Small intestine (tissue), 16 donors: ENCODE results near the gene SVOPL. TPM values are rescaled to one million over a fixed set of nuclear protein-coding genes. Genes with fewer than 3 reads are reported as not detected.

ENCODE experiments used
- DNase-seq, 2 donors: peaks; one replicate each; pipeline versions ENCODE4 v3.0.0 to v3.0.0-alpha.2; 2013
- FAIRE-seq: peaks from 2 replicates; lab custom pipeline; 2012; peaks lifted over from hg19 to GRCh38; lab: Jason Lieb, UNC
- H3K27ac ChIP-seq, 3 donors: one replicate each; pipeline ENCODE4 v1.5.1; 2013; ENCODE audit warnings: low read length in 2 of 3, mild to moderate bottlenecking in 2 of 3, control low read depth in 1 of 3, inconsistent platforms in 1 of 3, low read depth in 1 of 3, moderate library complexity in 1 of 3
- H3K27me3 ChIP-seq, 3 donors: one replicate each; pipeline ENCODE4 v1.6.1; 2013; ENCODE audit warnings: low read length in 3 of 3, inconsistent platforms in 1 of 3; ENCODE audit not compliant: control insufficient read depth in 3 of 3, insufficient read depth in 3 of 3
- H3K36me3 ChIP-seq, 3 donors: one replicate each; pipeline ENCODE4 v1.6.1; 2013; ENCODE audit warnings: low read length in 3 of 3, inconsistent platforms in 1 of 3, low read depth in 1 of 3, mild to moderate bottlenecking in 1 of 3, moderate library complexity in 1 of 3; ENCODE audit not compliant: control insufficient read depth in 3 of 3, insufficient read depth in 2 of 3
- H3K4me1 ChIP-seq, 3 donors: one replicate each; pipeline ENCODE4 v1.6.1; 2013; ENCODE audit warnings: low read length in 2 of 3, inconsistent platforms in 1 of 3, low read depth in 1 of 3, mild to moderate bottlenecking in 1 of 3, moderate library complexity in 1 of 3; ENCODE audit not compliant: control insufficient read depth in 3 of 3, insufficient read depth in 2 of 3
- H3K4me3 ChIP-seq, 3 donors: one replicate each; pipeline ENCODE4 v1.5.1; 2013; ENCODE audit warnings: low read length in 3 of 3, control low read depth in 1 of 3, inconsistent platforms in 1 of 3, low read depth in 1 of 3, mild to moderate bottlenecking in 1 of 3, moderate library complexity in 1 of 3
- H3K9me3 ChIP-seq, 2 donors: one replicate each; pipeline ENCODE4 v1.6.1; 2013; ENCODE audit warnings: low read depth in 1 of 2, low read length in 1 of 2; ENCODE audit not compliant: control insufficient read depth in 2 of 2, insufficient read depth in 1 of 2
- WGBS, 3 donors: extraction: QIAGEN DNeasy Blood & Tissue Kit; methylation state at CpG; one replicate each; pipeline ENCODE4 v1.1.7; 2013; 5-methylcytosine and 5-hydroxymethylcytosine counted together
- long read RNA-seq, 10 donors: transcript quantifications; one replicate each; lab custom pipeline, GENCODE V29; 2026
- polyA plus RNA-seq, 4 donors: library from polyadenylated mRNA; stranded (reverse) in 3 of 4; unstranded in 1 of 4; fragments of 200-250 nt in 3 of 4; fragments of 120-200 nt in 1 of 4; gene quantifications; one replicate each; pipeline versions ENCODE4 v1.2.1 to v1.2.3, GENCODE V29; 2013
- donor health status: healthy with polysubstance abuse.
- donor health status: control.
- donor health status: control.
- donor health status: Bipolar disorder and iron deficiency.
- donor health status: healthy.

The SVOPL gene
- 1 to 10 TPM in 1 of 4 donors, under 1 TPM in 1, not detected in 2; 0.10 to 7.6 TPM for polyA plus RNA-seq
- long read RNA-seq, donor 1, partial matches to known transcripts, result 0 of 4 reads
- long read RNA-seq, donor 1, other reads (novel, unspliced or antisense), result 0 of 4 reads
- long read RNA-seq, donor 2, result 0 reads
- long read RNA-seq, donor 3, result 0 reads
- long read RNA-seq, donor 4, result 0 reads
- long read RNA-seq, donor 5, result 0 reads
- long read RNA-seq, donor 6, result 0 reads
- long read RNA-seq, donor 7, result 0 reads
- long read RNA-seq, donor 8, result 0 reads
- long read RNA-seq, donor 9, result 0 reads
- long read RNA-seq, donor 10, result 0 reads

DNA sequence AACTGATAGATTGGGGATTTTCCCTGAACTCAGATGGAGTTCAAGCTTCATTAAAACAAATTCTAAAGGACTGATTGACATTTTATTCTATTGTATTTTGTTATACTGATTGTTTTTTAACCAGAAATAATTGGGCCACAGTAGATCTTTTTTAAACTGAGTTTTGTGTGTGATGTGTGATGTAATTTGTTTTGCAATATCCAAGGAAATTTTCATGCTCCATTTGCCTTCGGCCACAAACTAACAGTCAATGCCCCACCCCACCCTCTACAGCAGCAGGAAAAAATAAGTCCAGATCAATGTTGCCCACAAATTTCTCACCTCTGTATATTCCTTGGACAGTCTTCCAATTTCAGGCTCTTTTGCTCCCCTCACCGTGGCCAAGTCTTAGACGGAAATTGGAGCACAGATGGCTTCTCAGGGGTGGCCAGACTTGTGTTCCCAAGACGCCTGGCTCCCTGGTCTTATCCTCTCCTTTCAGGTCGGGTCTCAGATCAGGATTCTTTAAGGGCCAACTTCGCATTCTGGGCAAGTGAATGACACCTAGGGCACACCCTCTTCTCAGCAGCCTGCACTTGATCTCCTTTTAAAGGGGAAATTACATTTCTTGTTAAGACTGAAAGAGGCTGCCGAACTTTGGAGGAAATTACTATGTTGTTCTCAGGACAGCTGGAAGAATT, at the start of gene SVOPL:
Gene SVOPL, minus strand, starts transcription at position 506 of the 680 bp plus-strand sequence. CDS start 22,317 bp downstream, outside the sequence.
- Histone ChIP-seq H3K9me3 (no peaks in the 10 kb centered on the region), H3K36me3 (no peaks in the 10 kb centered on the region), H3K4me3 (no peak within 1 kb of the TSS), H3K27me3 (peaks cover 0 to 4% (median 0%) of the 10 kb centered on the region in 3 donors), H3K4me1 (no peaks in the 10 kb centered on the region), H3K27ac (no peak within 1 kb of the TSS)
- no peak for FAIRE-seq
- WGBS, 3 donors, result 73 to 74% (median 73%) methylated on average over 7 of the region's 7 CpGs
- no peak for DNase-seq

GRCh38 chr7:138750473-138750872, 49.3 kb upstream of the SVOPL start:
- no peak for FAIRE-seq
- Histone ChIP-seq H3K4me3 (no peak overlapping the region), H3K27ac (no peak overlapping the region), H3K27me3 (no peaks in the 10 kb centered on the region), H3K36me3 (no peaks in the 10 kb centered on the region), H3K4me1 (peaks cover 0 to 6% (median 0%) of the 10 kb centered on the region in 3 donors), H3K9me3 (no peaks in the 10 kb centered on the region)
- 89 to 92% (median 90%) methylated on average over 15 of the region's 15 CpGs for WGBS, 3 donors
- no peak for DNase-seq

GRCh38 chr7:138749960-138750359, 48.8 kb upstream of the SVOPL start:
- no peak for DNase-seq

DNA sequence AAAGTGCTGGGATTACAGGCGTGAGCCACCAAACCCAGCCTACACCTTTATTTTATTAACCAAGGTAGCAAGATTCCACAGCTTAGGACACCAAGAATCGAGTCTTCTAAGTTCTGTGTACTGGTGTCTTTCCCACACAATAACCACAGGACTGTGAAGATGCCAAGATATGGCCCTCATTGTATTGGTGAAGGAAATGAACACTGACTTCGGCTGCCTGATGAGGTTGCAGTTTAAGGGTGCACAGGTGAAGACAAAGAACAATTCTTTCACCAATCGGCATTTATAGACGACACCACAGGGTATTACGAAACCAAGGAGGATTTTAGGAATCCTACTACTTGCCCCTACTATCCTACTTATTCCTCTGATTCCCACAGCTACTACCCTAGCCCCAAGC, 47.5 kb upstream of the SVOPL start:
- no peak for DNase-seq
- Histone ChIP-seq H3K27ac (no peak overlapping the region), H3K36me3 (no peaks in the 10 kb centered on the region), H3K27me3 (no peaks in the 10 kb centered on the region), H3K9me3 (no peaks in the 10 kb centered on the region), H3K4me1 (peaks cover 0 to 6% (median 0%) of the 10 kb centered on the region in 3 donors), H3K4me3 (no peak overlapping the region)
- FAIRE-seq, result no peak
- WGBS, 3 donors, result 67 to 82% (median 69%) methylated on average over 6 of the region's 6 CpGs

More at GRCh38 chr7:138749960-138750359, 48.8 kb upstream of the SVOPL start:
- Histone ChIP-seq H3K27me3 (no peaks in the 10 kb centered on the region), H3K9me3 (no peaks in the 10 kb centered on the region), H3K4me3 (no peak overlapping the region), H3K4me1 (peaks cover 0 to 6% (median 0%) of the 10 kb centered on the region in 3 donors), H3K27ac (no peak overlapping the region), H3K36me3 (no peaks in the 10 kb centered on the region)
- no peak for FAIRE-seq
- WGBS, 3 donors, result 71 to 78% (median 77%) methylated on average over 3 of the region's 3 CpGs

- WGBS, 3 donors, result 51 to 71% (median 59%) methylated on average over 4 of the region's 4 CpGs
Observed at GRCh38 chr7:138746073-138746472, 44.9 kb upstream of the SVOPL start.

GRCh38 chr7:138745189-138745588, 44.0 kb upstream of the SVOPL start:
- Histone ChIP-seq H3K36me3 (no peaks in the 10 kb centered on the region), H3K27me3 (no peaks in the 10 kb centered on the region), H3K4me1 (no peaks in the 10 kb centered on the region), H3K9me3 (no peaks in the 10 kb centered on the region), H3K27ac (no peak overlapping the region), H3K4me3 (no peak overlapping the region)
- DNase-seq (no peak), FAIRE-seq (no peak)
- 88 to 94% (median 91%) methylated on average over 7 of the region's 7 CpGs for WGBS, 3 donors

More at GRCh38 chr7:138746073-138746472, 44.9 kb upstream of the SVOPL start:
- FAIRE-seq, result no peak
- no peak for DNase-seq
- no peaks in the 10 kb centered on the region for H3K36me3 ChIP-seq
- H3K4me1 ChIP-seq, result peaks cover 0 to 5% (median 0%) of the 10 kb centered on the region in 3 donors
- no peak overlapping the region for H3K27ac ChIP-seq
- H3K27me3 ChIP-seq, result no peaks in the 10 kb centered on the region
- H3K9me3 ChIP-seq, result no peaks in the 10 kb centered on the region
- H3K4me3 ChIP-seq, result no peak overlapping the region

DNA sequence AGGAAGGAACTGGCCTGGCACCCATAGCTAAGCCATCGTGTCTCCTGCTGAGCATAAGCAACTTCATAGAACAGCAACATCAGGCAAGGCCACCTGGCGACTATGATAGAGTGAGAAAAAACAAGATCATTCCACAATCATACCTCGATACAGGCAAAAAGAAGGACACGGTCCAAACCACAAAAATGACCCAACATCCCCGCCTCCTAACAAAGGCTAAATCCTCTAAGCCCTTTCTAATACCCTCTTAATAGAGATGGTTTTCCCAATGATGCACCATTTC, 40.2 kb upstream of the SVOPL start:
- no peak for DNase-seq
- 86 to 93% (median 88%) methylated on average over 5 of the region's 5 CpGs for WGBS, 3 donors
- no peak for FAIRE-seq
- Histone ChIP-seq H3K27me3 (no peaks in the 10 kb centered on the region), H3K27ac (no peak overlapping the region), H3K4me3 (no peak overlapping the region), H3K4me1 (peaks cover 0 to 5% (median 0%) of the 10 kb centered on the region in 3 donors), H3K9me3 (peaks cover 0 to 5% of the 10 kb centered on the region in 2 donors), H3K36me3 (no peaks in the 10 kb centered on the region)

- no peaks in the 10 kb centered on the region for H3K27me3 ChIP-seq
- no peak overlapping the region for H3K4me3 ChIP-seq
- DNase-seq (no peak), FAIRE-seq (no peak)
- WGBS, 3 donors, result 81 to 100% (median 88%) methylated on average over 1 of the region's 1 CpG
- no peaks in the 10 kb centered on the region for H3K36me3 ChIP-seq
- H3K4me1 ChIP-seq, result peaks cover 0 to 5% (median 0%) of the 10 kb centered on the region in 3 donors
- H3K9me3 ChIP-seq, result peaks cover 0 to 5% of the 10 kb centered on the region in 2 donors
- no peak overlapping the region for H3K27ac ChIP-seq
Observed at GRCh38 chr7:138739859-138740258, 38.7 kb upstream of the SVOPL start.
